GM19035 (cell line): Measurements from ENCODE around the gene HTR1A.

Source experiments
- ATAC-seq: cut with Tn5 transposase; IDR thresholded peaks from one replicate; pipeline ENCODE4 v1.9.1; 2021; ENCODE audit not compliant: unreplicated experiment

The HTR1A gene

DNA sequence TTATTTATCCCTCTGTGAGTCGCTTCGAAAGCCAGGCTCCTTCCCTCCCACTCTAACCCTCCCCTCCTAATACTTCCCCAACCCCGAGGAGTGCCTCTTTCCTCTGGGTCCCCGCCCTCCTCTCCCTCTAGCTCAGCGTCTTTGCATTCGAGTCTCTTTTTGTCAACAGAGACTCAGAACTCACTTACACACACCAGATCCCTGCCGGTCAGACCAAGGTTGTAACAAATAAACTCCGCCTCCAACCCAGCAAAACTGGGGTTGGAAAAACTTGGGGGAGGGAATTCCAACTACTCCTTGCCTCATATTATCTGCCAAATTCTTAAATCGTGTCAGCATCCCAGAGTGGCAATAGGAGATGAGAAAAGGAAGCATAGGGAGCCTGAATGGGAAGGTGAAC lies at the start of gene HTR1A:
Gene HTR1A (minus strand): TSS at position 167 of the 400 bp plus-strand sequence. CDS start 726 bp downstream, outside the sequence.
- no peak for ATAC-seq

DNA sequence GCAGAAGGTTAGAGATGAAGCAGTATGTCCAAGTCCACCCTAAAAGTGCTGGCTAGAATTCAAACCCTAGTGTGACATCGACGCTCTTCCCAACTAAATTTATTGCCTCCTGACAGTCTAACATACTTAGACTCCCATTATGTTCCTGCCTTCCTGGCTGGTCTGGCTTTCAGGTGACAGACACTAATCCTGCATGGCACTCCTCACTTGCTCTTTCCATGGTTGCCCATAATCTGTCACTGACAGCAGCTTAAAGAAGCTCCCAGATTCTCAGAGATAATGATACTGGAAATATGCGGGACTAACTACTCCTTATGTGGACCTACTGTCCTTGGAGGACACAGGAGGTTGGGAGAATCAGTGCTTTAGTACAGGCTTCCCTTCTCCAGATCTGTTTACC lies 41.7 kb upstream of the HTR1A start:
- ATAC-seq, result no peak

DNA sequence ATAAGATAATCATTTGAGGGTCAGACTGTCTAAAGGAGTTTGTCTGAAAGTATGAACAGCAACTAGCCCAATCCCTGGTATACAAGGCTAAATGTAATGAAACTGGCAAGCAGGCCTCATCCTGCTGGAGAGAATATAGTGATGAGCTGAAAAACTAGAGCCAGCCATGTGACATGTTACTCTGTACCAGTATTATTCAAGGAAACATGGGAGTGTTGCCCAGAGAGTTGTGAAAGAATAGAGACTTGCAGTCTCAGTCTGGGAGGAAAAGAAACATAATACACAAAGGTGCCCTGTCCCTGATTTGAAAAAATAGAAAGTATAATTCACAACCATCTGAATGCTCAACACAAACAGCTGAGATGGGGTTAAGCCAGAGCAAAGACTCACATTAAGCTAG lies 37.9 kb upstream of the HTR1A start:
- ATAC-seq, result no peak

DNA sequence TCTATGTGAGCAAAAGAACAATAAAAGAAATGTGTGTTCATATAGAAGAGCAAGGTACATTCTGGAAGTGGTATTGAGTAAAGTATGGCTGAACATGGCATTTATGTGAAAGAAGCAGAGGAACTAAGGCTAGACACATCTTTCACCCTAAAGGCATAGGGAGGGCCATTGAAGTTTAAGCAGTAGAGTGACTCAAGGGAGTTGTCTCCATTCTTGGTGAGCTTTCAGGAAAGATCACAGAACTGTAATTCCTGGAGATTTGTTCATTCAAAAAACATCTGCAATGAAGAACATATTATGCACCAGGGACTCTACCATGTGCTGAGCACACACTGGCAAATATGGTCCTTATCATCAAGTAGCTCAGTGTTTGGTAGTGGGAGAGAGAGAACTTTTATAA lies 24.8 kb upstream of the HTR1A start:
- no peak for ATAC-seq

GRCh38 chr5:63981864-63982263 lies 19.6 kb upstream of the HTR1A start:
- ATAC-seq, result no peak

GRCh38 chr5:63963926-63964325 lies 1.7 kb upstream of the HTR1A start:
- ATAC-seq, result no peak

DNA sequence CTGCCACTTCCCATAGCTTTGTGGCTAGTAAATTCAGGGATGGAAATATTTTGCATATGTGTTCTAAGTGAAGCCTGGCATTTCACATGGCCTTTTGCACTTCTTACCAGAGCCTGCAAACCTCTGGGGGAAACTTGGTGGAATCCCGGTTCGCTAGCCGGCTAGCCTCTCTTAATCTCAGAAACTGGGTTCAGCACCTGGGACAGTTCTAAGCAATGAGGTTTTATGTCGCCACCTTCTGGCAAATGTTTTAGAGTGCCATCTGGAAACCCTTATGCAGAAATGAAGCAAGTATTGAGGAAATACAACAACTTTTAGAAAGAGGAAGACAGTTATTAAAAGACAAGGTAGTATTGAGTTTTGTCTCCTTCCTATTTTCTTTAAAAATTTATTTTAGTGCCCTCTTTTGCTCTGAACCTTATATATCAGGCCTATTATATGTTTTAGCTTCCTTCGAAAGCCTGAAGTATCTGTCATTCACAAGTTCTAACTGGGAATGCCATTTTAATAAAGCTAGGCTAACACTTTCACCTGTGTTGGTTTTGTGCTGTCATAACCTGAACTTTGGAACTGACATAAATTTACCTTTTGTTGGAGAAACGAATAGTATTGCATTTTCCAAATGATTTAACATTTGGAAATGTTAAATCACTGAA lies 963 bp upstream of the HTR1A start:
- peak; percentile 82 for ATAC-seq

DNA sequence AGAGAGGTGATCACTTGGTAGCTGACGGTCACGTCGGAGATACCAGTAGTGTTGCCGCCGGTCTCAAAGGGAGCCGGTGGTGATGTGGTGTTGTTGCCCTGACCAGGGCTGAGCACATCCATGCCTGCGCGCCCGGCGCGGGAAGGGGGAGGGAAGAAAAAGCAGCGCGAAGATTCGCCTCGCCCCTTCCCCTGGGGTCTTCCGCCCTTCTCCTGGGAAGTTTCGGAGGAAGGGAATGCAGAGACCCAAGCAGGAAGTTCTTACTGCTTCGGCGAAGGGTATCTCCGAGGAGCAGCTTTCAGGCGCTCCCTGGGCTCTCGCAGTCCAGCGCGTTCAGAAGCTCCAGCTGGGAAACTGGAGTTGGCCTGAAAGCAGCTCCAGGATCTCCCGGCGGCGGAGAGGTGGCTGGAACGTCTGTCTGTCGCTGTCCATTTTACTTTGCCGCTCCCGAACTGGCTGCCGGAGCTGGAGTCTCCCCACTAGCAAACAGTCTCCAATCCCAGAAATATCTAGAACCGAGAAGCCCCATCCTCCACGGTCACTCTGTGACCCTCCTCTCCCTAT lies 565 bp downstream of the HTR1A start:
- no peak for ATAC-seq

DNA sequence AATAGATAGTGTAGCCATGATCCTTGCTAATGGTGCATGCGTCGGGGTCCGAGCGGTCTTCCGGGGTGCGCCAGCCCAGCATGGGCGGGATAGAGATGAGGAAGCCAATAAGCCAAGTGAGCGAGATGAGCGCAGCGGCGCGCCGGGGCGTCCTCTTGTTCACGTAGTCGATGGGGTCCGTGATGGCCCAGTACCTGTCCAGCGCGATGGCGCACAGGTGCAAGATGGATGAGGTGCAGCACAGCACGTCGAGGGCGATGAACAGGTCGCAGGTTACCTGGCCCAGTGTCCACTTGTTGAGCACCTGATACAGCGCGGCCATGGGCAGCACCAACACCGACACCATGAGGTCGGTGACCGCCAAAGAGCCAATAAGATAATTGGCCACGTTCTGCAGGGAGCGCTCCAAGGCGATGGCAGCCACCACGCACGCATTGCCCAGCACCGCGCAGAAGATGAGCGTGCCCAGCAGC lies 1.1 kb downstream of the HTR1A start:
- ATAC-seq, result no peak

- no peak for ATAC-seq
These were observed 1.6 kb downstream of the HTR1A start for GRCh38 chr5:63960646-63961045.

DNA sequence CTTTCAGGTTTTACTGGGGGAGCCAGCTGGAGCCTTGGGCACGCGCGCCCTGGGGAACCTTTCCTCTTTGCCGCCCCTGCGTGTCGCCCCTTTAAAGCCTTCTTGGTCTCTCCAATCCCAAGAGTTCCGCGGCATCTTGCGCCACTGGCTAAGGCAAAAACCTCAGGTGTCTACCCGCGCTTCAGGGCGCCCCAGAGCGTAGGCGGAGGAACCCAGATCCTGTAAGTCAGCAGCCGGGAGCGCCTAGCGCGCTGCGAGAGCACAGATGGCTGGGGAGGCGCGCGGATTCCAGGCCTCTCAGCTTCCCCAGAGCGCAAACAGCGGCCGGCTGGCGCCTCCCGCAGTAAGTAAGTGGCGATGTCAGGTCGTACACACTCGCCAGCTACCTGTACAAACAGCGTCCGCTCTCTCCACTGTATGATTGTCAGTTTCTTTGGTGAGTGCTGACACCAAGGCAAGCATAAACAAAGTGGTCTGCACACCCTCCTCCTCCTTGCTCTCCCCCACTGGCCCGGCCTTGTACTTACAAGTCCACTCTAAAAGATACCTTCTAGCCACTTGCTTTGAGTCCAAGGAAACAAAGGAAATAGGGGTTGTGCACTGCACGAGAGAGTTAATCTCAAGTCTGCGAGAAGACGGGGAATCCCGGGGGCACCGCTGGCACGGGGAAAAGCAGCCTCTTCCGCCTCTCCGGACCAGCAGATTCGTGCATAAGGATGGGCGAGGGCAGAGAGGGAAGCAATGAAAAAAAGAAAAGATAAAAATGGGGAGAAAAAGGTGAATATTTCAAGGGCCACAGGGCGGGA lies 2.9 kb downstream of the HTR1A start:
- no peak for ATAC-seq

- no peak for ATAC-seq
These were observed 3.6 kb downstream of the HTR1A start for GRCh38 chr5:63958654-63959053.

- ATAC-seq, result no peak
These were observed 4.6 kb downstream of the HTR1A start for GRCh38 chr5:63957617-63958016.

- ATAC-seq, result no peak
These were observed 9.0 kb downstream of the HTR1A start for GRCh38 chr5:63953217-63953616.

- ATAC-seq, result no peak
These were observed 27.1 kb downstream of the HTR1A start for GRCh38 chr5:63935103-63935502.

- no peak for ATAC-seq
These were observed 30.4 kb downstream of the HTR1A start for GRCh38 chr5:63931836-63932235.

DNA sequence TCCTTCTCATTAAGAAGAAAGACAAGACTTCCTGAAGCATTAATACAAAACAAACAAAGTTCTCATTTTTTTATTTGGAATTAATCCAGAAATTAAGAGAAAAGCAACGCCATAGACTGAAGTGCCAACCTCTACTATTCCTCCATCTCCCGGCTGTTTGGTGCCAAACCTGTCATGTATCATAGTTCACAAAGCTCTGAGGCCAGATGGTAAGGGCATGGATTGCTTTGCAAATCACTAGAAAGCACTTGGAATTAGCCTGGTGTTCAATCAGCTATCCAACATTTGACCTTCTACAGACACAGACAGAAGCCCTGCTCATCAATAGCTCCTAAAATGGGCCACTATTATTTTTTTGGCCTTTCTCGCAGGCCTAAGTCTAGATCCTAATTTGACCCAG lies 33.8 kb downstream of the HTR1A start:
- no peak for ATAC-seq

GRCh38 chr5:63923914-63924313 lies 38.3 kb downstream of the HTR1A start:
- ATAC-seq, result no peak

DNA sequence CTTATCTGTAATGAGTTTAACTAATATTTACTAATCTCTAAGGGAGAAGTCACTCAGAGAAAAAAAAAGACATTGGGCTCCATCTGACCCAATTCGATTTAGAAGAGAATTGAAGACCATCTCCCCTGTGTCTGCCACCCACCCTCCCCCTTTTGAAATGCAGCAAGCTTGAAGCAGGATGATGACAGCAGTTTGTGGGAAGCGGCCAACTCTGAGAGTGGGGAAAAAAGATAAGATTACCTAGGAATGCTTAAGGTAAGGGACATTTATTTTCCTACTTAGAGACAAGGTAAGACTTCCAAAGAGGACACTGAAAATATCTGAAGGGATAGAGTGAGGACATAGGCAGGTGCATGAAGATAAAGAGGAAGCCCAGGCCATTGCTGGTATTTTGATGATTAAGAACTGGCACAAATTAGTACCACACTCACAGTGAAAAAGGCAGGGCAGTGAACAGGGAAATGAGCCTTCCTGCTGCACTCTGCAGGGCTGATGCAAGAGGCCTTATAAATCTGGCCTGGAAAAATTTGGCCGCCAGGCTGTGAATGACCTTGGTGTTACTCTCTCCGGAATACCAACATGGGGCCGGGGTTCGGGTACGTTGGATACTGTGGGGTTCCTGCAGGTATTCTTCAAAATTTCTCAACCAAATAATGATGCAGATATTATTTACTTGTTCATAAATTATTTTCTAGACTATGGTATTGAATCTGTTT lies 42.3 kb downstream of the HTR1A start:
- ATAC-seq, result no peak

DNA sequence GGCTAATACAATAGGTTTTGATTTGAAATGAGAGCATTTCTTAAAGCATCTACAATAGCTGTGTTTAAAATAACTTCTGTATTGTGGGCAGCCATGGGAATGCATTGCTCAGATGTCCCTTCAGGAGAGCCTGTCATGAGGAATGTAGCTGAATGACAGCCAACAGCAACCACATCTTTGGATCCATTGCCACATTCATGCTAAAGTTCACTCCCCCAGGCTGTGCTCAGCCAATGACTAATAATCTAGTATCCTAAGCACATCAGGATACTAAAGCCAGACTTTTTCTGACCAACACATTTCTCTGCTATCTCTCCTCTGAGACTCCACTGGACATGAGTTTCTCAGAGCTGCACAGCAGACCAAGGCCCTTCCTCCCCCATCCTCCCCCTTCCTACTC lies 45.5 kb downstream of the HTR1A start:
- no peak for ATAC-seq

GRCh38 chr5:63911871-63912270 lies 50.4 kb downstream of the HTR1A start:
- no peak for ATAC-seq
